ENCODE results near the gene TTN. TPM values are rescaled to one million over a fixed set of nuclear protein-coding genes. Genes with fewer than 3 reads are reported as not detected.
"Not testable (repeated sequence)": the region's sequence is repeated elsewhere in the genome, so short reads cannot be mapped to it uniquely, and the experiment has no call there.

TTN gene
- polyA plus RNA-seq, 12 donors, result 103 to 452 (median 237) TPM

- DNase-seq, result no peak
These were observed 131.2 kb downstream of the TTN start for GRCh38 chr2:178676046-178676445.

GRCh38 chr2:178674122-178674521 is 133.1 kb downstream of the TTN start:
- no peak for DNase-seq

GRCh38 chr2:178666458-178666857 is 140.8 kb downstream of the TTN start:
- no peak for DNase-seq

- DNase-seq, result not testable (repeated sequence)
These were observed 148.7 kb downstream of the TTN start for GRCh38 chr2:178658480-178658879.

- DNase-seq, result no peak
These were observed 156.7 kb downstream of the TTN start for GRCh38 chr2:178650554-178650953.

- no peak for DNase-seq
These were observed 162.3 kb downstream of the TTN start for GRCh38 chr2:178644919-178645318.

GRCh38 chr2:178641498-178641897 is 165.7 kb downstream of the TTN start:
- DNase-seq, result no peak

GRCh38 chr2:178635897-178636296 is 171.3 kb downstream of the TTN start:
- no peak for DNase-seq

- DNase-seq, result no peak
These were observed 174.5 kb downstream of the TTN start for GRCh38 chr2:178632729-178633128.

- DNase-seq, result no peak
These were observed 176.6 kb downstream of the TTN start for GRCh38 chr2:178630581-178630980.

- no peak for DNase-seq
These were observed 177.8 kb downstream of the TTN start for GRCh38 chr2:178629463-178629862.

- DNase-seq, result no peak
These were observed 178.6 kb downstream of the TTN start for GRCh38 chr2:178628605-178629004.

GRCh38 chr2:178627401-178627800 is 179.8 kb downstream of the TTN start:
- no peak for DNase-seq

- no peak for DNase-seq
These were observed 191.3 kb downstream of the TTN start for GRCh38 chr2:178615969-178616368.

GRCh38 chr2:178602901-178603300 is 204.3 kb downstream of the TTN start:
- no peak for DNase-seq

- DNase-seq, result no peak
These were observed 214.6 kb downstream of the TTN start for GRCh38 chr2:178592655-178593054.

- DNase-seq, result no peak
These were observed 217.9 kb downstream of the TTN start for GRCh38 chr2:178589335-178589734.

GRCh38 chr2:178584666-178585065 is 222.6 kb downstream of the TTN start:
- DNase-seq, result no peak

GRCh38 chr2:178579006-178579405 is 228.2 kb downstream of the TTN start:
- no peak for DNase-seq

GRCh38 chr2:178574789-178575188 is 232.4 kb downstream of the TTN start:
- no peak for DNase-seq

GRCh38 chr2:178568227-178568626 is 239.0 kb downstream of the TTN start:
- DNase-seq, result no peak

GRCh38 chr2:178553047-178553446 is 254.2 kb downstream of the TTN start:
- DNase-seq, result no peak

- DNase-seq, result no peak
These were observed 256.9 kb downstream of the TTN start for GRCh38 chr2:178550352-178550751.

GRCh38 chr2:178542569-178542968 is 264.7 kb downstream of the TTN start:
- no peak for DNase-seq

- DNase-seq, result no peak
These were observed 265.1 kb downstream of the TTN start for GRCh38 chr2:178542161-178542560.
